NB4 (cell line): Measurements from ENCODE around the gene TUT4.

ENCODE experiments used
- DNase-seq: peaks from one replicate; pipeline ENCODE4 v3.0.0; 2010; ENCODE audit warnings: low read depth
- H3K4me3 ChIP-seq: one replicate; pipeline ENCODE4 v1.5.1; 2011; ENCODE audit warnings: mild to moderate bottlenecking, low read depth, low read length, moderate library complexity
- CTCF ChIP-seq: IDR thresholded peaks from one replicate; pipeline ENCODE4 v1.5.1; 2012; ENCODE audit warnings: low read depth, low read length
- MAX ChIP-seq: IDR thresholded peaks from 2 replicates; pipeline ENCODE4 v1.6.1; 2011; ENCODE audit warnings: low read depth, low read length
- MYC ChIP-seq: IDR thresholded peaks from 2 replicates; pipeline ENCODE4 v1.6.1; 2011; ENCODE audit warnings: low read depth, low read length
- POLR2A ChIP-seq: IDR thresholded peaks from 2 replicates; pipeline ENCODE4 v1.6.1; 2011; ENCODE audit warnings: mild to moderate bottlenecking; ENCODE audit not compliant: insufficient read length; ENCODE audit errors: extremely low read depth

Gene TUT4

GRCh38 chr1:52556641-52557360, 3.9 kb upstream of the TUT4 start:
- TF ChIP-seq POLR2A (no peak), MAX (no peak), MYC (no peak), CTCF (no peak)
- H3K4me3 ChIP-seq = no peak overlapping the region
- DNase-seq = no peak

- H3K4me3 ChIP-seq = peak overlapping the region; percentile 70
- DNase-seq = peak; percentile 43
- TF ChIP-seq CTCF (no peak), POLR2A (no peak), MYC (no peak), MAX (no peak)
Observed at GRCh38 chr1:52554756-52555155, 1.9 kb upstream of the TUT4 start.

- DNase-seq = no peak
- no peak for TF ChIP-seq MYC
- no peak for TF ChIP-seq POLR2A
- TF ChIP-seq MAX = no peak
- no peak for TF ChIP-seq CTCF
- H3K4me3 ChIP-seq = peak overlapping the region; percentile 70
Observed at GRCh38 chr1:52554267-52554640, 1.4 kb upstream of the TUT4 start.

- TF ChIP-seq MYC (peak; percentile 33), CTCF (no peak), MAX (no peak), POLR2A (no peak)
- peak; percentile 91 for DNase-seq
Observed at GRCh38 chr1:52553362-52554266, 722 bp upstream of the TUT4 start.

GRCh38 chr1:52552236-52552504, 722 bp downstream of the TUT4 start:
- TF ChIP-seq MAX (no peak), CTCF (no peak), MYC (no peak), POLR2A (no peak)
- DNase-seq = peak; percentile 71
- H3K4me3 ChIP-seq = peak overlapping the region; percentile 89

More at GRCh38 chr1:52553362-52554266, 722 bp upstream of the TUT4 start:
- peak overlapping the region; percentile 89 for H3K4me3 ChIP-seq
